Esophagus muscularis mucosa (tissue), 3 donors: ENCODE measurements around the gene GSN.

Experiments
- POLR2A ChIP-seq: fragments of 450-650 bp; IDR thresholded peaks from one replicate; pipeline ENCODE4 v1.6.1; 2017; ENCODE audit warnings: antibody characterized with exemption, moderate library complexity, mild to moderate bottlenecking, low read depth
- POLR2AphosphoS5 ChIP-seq, 2 donors: sonication (generic); formaldehyde crosslinking; IDR thresholded peaks; one replicate each; pipeline ENCODE4 v1.6.1; 2017; ENCODE audit warnings: antibody characterized with exemption in 2 of 2
- TF ChIP-seq, protein P1 (sequence below), 3 experiments: fragments of 200-600 bp in 2 of 3; fragments of 450-650 bp in 1 of 3; sonication (generic) in 2 of 3; IDR thresholded peaks; one replicate each; pipeline ENCODE4 v1.5.1; 2017 to 2019; ENCODE audit warnings: antibody characterized with exemption in 3 of 3, mild to moderate bottlenecking in 2 of 3, moderate library complexity in 1 of 3

DNA sequence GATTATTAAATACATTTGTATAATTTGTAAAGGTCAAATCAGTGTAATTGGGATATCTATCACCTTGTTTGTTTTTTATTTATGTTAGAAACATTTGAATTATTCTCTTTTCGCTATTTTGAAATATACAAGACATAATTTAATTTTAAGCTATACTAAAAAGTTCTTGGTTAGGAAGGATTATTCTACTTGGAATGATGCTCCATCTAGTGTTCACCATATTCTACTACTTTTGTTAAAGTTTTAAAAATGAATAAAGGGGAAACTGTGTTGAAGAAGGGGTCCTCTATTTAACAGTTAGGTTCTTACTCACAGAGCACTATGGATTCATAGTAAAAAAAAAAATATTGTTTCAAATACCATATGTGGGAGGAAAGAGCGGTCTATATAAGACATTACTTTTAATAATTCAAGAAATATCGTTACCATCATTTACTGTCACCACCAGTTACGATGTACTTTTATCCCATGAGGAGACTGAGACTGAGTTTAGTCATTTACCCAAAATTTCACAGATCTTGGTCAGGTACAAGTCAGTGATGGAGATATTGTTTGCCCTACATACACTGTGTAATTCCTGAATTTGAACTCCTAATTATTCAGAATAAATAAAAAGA, 108.4 kb downstream of the GSN start:
- no peak for TF ChIP-seq POLR2AphosphoS5 (IDR thresholded peaks at IDR 0.05)
- TF ChIP-seq, protein P1, sequence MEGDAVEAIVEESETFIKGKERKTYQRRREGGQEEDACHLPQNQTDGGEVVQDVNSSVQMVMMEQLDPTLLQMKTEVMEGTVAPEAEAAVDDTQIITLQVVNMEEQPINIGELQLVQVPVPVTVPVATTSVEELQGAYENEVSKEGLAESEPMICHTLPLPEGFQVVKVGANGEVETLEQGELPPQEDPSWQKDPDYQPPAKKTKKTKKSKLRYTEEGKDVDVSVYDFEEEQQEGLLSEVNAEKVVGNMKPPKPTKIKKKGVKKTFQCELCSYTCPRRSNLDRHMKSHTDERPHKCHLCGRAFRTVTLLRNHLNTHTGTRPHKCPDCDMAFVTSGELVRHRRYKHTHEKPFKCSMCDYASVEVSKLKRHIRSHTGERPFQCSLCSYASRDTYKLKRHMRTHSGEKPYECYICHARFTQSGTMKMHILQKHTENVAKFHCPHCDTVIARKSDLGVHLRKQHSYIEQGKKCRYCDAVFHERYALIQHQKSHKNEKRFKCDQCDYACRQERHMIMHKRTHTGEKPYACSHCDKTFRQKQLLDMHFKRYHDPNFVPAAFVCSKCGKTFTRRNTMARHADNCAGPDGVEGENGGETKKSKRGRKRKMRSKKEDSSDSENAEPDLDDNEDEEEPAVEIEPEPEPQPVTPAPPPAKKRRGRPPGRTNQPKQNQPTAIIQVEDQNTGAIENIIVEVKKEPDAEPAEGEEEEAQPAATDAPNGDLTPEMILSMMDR (IDR thresholded peaks at IDR 0.05) = peak; percentile 58 to 61 (median 60)
- TF ChIP-seq POLR2A = no peak
